HG02840 (cell line): ENCODE measurements around the gene NIN.

ENCODE experiments used
- ATAC-seq: cut with Tn5 transposase; IDR thresholded peaks from one replicate; pipeline ENCODE4 v1.9.1; 2021; ENCODE audit warnings: mild to moderate bottlenecking, moderate library complexity, moderate number of reproducible peaks; ENCODE audit not compliant: unreplicated experiment, low FRiP score

The NIN gene

GRCh38 chr14:50670196-50670865 is 160.6 kb downstream of the NIN start:
- ATAC-seq = no peak
